Measurements from ENCODE around the gene CDHR1.
"Not testable (repeated sequence)": the region's sequence is repeated elsewhere in the genome, so short reads cannot be mapped to it uniquely, and the experiment has no call there.

Gene CDHR1

GRCh38 chr10:84163996-84164395 lies 30.3 kb upstream of the CDHR1 start:
- TF ChIP-seq CTCF (IDR thresholded peaks at IDR 0.05; ENCODE audit: extremely low read depth, insufficient read depth, missing control alignments) = no peak
- in situ Hi-C loops (cut with MboI; ENCODE audit: low pct_unique_long_range_greater_than_20kb, low sequenced_read_pairs, unreplicated experiment) = loop anchor here (5.0 kb wide), 1 partner anchor 43 kb away; no protein-coding TSS in a partner anchor
- no peak for DNase-seq (ENCODE audit: low spot score)

GRCh38 chr10:84164442-84164841 lies 29.9 kb upstream of the CDHR1 start:
- in situ Hi-C loops (cut with MboI; ENCODE audit: low pct_unique_long_range_greater_than_20kb, low sequenced_read_pairs, unreplicated experiment) = loop anchor here (5.0 kb wide), 1 partner anchor 43 kb away; no protein-coding TSS in a partner anchor
- TF ChIP-seq CTCF (IDR thresholded peaks at IDR 0.05; ENCODE audit: extremely low read depth, insufficient read depth, missing control alignments) = no peak
- no peak for DNase-seq (ENCODE audit: low spot score)

DNA sequence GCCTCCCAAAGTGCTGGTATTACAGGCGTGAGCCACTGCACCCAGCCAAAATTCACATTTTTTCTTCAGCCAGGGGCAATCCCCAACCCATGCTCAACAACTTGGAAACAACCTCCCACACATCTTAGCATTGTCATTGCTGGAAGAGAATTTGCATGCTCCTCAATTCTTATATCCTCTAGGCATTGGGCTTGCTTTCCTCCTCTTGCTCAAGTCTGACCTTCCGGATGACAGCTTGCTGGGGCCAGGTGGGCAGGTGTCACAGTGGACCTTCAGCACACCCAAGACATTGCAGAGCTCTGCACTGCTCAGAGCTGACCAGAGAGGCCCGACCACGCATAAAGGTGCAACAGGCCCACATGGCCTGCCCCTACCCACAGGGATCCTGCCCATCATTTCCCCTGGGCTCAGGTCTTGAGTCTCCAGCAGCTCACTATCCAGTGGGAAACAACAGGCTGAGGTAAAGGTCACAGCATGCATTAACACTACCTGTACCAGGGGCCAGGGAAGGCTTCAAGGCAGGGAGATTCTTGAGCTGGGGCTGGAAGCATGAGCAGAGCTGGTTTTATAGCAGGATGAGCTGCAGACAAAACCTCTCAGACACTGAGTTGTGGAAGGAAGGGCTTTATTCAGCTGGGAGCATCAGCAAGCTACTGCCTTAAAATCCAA lies 27.6 kb upstream of the CDHR1 start:
- in situ Hi-C loops (cut with MboI; ENCODE audit: low pct_unique_long_range_greater_than_20kb, low sequenced_read_pairs, unreplicated experiment) = no loop called here
- TF ChIP-seq CTCF (IDR thresholded peaks at IDR 0.05; ENCODE audit: extremely low read depth, insufficient read depth, missing control alignments) = no peak

GRCh38 chr10:84167289-84167653 lies 27.1 kb upstream of the CDHR1 start:
- in situ Hi-C loops (cut with MboI; ENCODE audit: low pct_unique_long_range_greater_than_20kb, low sequenced_read_pairs, unreplicated experiment); DNase-seq (ENCODE audit: low spot score): not testable (repeated sequence)

More for the DNA sequence above, 27.6 kb upstream of the CDHR1 start:
- no peak for DNase-seq (ENCODE audit: low spot score)

DNA sequence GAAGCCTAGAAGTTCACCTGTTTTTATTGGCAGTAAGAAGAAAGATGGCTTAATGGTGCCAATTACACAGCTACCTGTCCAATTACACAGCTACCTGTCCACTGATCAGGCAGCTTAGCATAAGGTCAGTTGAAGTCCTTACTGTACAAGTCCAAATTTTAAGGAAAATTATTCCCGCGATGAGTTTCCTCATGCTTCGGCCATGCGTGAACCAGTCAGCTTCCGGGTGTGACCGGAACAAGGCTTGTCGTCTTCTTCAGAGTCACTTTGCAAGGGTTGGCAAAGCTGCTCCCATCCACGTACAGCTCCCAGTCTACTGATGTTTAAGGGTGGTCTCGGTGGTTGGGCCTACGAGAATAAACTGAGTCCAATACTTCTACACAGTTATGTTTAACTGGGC lies 26.0 kb upstream of the CDHR1 start:
- in situ Hi-C loops (cut with MboI; ENCODE audit: low pct_unique_long_range_greater_than_20kb, low sequenced_read_pairs, unreplicated experiment); DNase-seq (ENCODE audit: low spot score): not testable (repeated sequence)

GRCh38 chr10:84171237-84171636 lies 23.1 kb upstream of the CDHR1 start:
- in situ Hi-C loops (cut with MboI; ENCODE audit: low pct_unique_long_range_greater_than_20kb, low sequenced_read_pairs, unreplicated experiment); DNase-seq (ENCODE audit: low spot score): not testable (repeated sequence)

- in situ Hi-C loops (cut with MboI; ENCODE audit: low pct_unique_long_range_greater_than_20kb, low sequenced_read_pairs, unreplicated experiment); DNase-seq (ENCODE audit: low spot score): not testable (repeated sequence)
Observed at GRCh38 chr10:84171700-84172466, 22.5 kb upstream of the CDHR1 start.

GRCh38 chr10:84172467-84173356 lies 21.6 kb upstream of the CDHR1 start:
- no peak for TF ChIP-seq CTCF (IDR thresholded peaks at IDR 0.05; ENCODE audit: extremely low read depth, insufficient read depth, missing control alignments)
- DNase-seq (ENCODE audit: low spot score) = peak; percentile 16
- in situ Hi-C loops (cut with MboI; ENCODE audit: low pct_unique_long_range_greater_than_20kb, low sequenced_read_pairs, unreplicated experiment) = no loop called here
